ENCODE data around the gene MKI67. TPM values are rescaled to one million over a fixed set of nuclear protein-coding genes. Genes with fewer than 3 reads are reported as not detected.

MKI67 gene
- polyA plus RNA-seq, 1 donor (not counting 4 experiments of a cell fraction or from before 2014, with no cell fraction given): 10.4 TPM

DNA sequence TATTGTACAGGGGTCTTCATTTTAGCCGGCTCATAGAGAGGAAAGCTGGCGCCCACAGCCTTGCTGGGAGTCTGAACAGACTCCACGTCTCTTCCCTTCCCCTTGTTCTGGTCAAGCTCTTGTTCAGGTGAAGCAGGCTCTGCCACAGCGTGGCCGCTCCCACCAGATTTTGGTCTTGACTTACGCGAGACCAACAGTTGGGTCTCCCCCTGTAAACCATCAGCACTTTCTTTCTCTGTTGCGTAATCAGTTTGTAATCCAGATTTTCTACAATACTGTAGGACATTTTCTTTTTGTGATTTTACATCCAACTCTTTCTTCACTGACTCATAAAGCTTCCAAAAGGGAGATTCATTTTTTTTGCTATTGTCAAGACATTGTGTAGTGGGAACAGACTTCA is 10.9 kb downstream of the MKI67 start:
- Histone ChIP-seq H3K4me2 (ENCODE audit: control insufficient read depth, extremely low read depth, insufficient read depth, low read depth, low read length) (no peak overlapping the region), H3K27me3 (ENCODE audit: control insufficient read depth, extremely low read depth, insufficient read depth, low read length) (no peaks in the 10 kb centered on the region), H3K9me3 (ENCODE audit: control insufficient read depth, low read depth, low read length) (no peaks in the 10 kb centered on the region), H3K9me1 (ENCODE audit: control insufficient read depth, extremely low read depth, insufficient read depth, low read length) (no peaks in the 10 kb centered on the region), H4K20me1 (ENCODE audit: control insufficient read depth, extremely low read depth, insufficient read depth, low read length) (peaks cover 2% of the 10 kb centered on the region), H3K79me2 (ENCODE audit: control insufficient read depth, insufficient read depth, low read length) (peaks cover 16% of the 10 kb centered on the region), H2AFZ (ENCODE audit: control insufficient read depth, low read length) (no peak overlapping the region), H3K27ac (ENCODE audit: control insufficient read depth, insufficient read depth, low read length) (no peak overlapping the region), H3K4me3 (ENCODE audit: control insufficient read depth in 2 of 3, extremely low read depth in 1 of 3, insufficient read depth in 2 of 3, low read depth in 1 of 3, low read length in 3 of 3) (no peak overlapping the region), H3K36me3 (ENCODE audit: control insufficient read depth in 2 of 2, extremely low read depth in 1 of 2, insufficient read depth in 2 of 2, low read length in 2 of 2) (peaks cover 2 to 39% of the 10 kb centered on the region in 2 experiments), H3K4me1 (ENCODE audit: control insufficient read depth, extremely low read depth, insufficient read depth, low read length) (no peaks in the 10 kb centered on the region), H3K9ac (ENCODE audit: control insufficient read depth, extremely low read depth, insufficient read depth, low read length) (no peak overlapping the region)
- FAIRE-seq: no peak
- no peak for TF ChIP-seq EZH2 (IDR thresholded peaks at IDR 0.05; ENCODE audit: low read length)
- DNase-seq (ENCODE audit: low read depth, low spot score): no peak
- dilution Hi-C loops (cut with MboI; ENCODE audit: extremely low pct_ligation_motif_present, low sequenced_read_pairs): no loop called here

DNA sequence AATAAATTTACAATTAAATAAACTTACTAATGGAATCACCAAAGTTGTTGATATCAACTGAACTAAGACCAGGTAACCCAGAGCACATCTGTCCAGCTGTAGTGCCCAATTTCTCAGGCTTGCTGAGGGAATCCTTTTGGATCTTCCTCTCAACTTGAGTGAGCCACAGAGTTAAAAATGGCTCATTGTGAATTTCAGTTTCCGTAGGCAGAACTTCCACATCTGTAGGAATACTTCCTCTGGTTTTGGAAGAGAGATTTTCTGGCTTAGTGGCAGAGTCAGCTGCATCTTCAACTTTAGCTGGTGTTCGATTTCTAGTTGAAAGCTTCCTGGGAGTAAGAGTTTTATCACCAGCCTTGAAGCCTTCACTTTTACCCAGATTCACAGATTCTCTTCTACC is 11.3 kb downstream of the MKI67 start:
- no peak overlapping the region for H3K4me2 ChIP-seq (ENCODE audit: control insufficient read depth, extremely low read depth, insufficient read depth, low read depth, low read length)
- DNase-seq (ENCODE audit: low read depth, low spot score): no peak
- H3K36me3 ChIP-seq (ENCODE audit: control insufficient read depth in 2 of 2, extremely low read depth in 1 of 2, insufficient read depth in 2 of 2, low read length in 2 of 2): peaks cover 2 to 39% of the 10 kb centered on the region in 2 experiments
- H3K27me3 ChIP-seq (ENCODE audit: control insufficient read depth, extremely low read depth, insufficient read depth, low read length): no peaks in the 10 kb centered on the region
- H4K20me1 ChIP-seq (ENCODE audit: control insufficient read depth, extremely low read depth, insufficient read depth, low read length): peaks cover 2% of the 10 kb centered on the region
- H3K9me1 ChIP-seq (ENCODE audit: control insufficient read depth, extremely low read depth, insufficient read depth, low read length): no peaks in the 10 kb centered on the region
- no peaks in the 10 kb centered on the region for H3K4me1 ChIP-seq (ENCODE audit: control insufficient read depth, extremely low read depth, insufficient read depth, low read length)
- H3K79me2 ChIP-seq (ENCODE audit: control insufficient read depth, insufficient read depth, low read length): peaks cover 14% of the 10 kb centered on the region
- H2AFZ ChIP-seq (ENCODE audit: control insufficient read depth, low read length): no peak overlapping the region
- dilution Hi-C loops (cut with MboI; ENCODE audit: extremely low pct_ligation_motif_present, low sequenced_read_pairs): no loop called here
- no peaks in the 10 kb centered on the region for H3K9me3 ChIP-seq (ENCODE audit: control insufficient read depth, low read depth, low read length)
- no peak overlapping the region for H3K9ac ChIP-seq (ENCODE audit: control insufficient read depth, extremely low read depth, insufficient read depth, low read length)
- no peak overlapping the region for H3K4me3 ChIP-seq (ENCODE audit: control insufficient read depth in 2 of 3, extremely low read depth in 1 of 3, insufficient read depth in 2 of 3, low read depth in 1 of 3, low read length in 3 of 3)
- no peak for TF ChIP-seq EZH2 (IDR thresholded peaks at IDR 0.05; ENCODE audit: low read length)
- TF ChIP-seq, protein P1, sequence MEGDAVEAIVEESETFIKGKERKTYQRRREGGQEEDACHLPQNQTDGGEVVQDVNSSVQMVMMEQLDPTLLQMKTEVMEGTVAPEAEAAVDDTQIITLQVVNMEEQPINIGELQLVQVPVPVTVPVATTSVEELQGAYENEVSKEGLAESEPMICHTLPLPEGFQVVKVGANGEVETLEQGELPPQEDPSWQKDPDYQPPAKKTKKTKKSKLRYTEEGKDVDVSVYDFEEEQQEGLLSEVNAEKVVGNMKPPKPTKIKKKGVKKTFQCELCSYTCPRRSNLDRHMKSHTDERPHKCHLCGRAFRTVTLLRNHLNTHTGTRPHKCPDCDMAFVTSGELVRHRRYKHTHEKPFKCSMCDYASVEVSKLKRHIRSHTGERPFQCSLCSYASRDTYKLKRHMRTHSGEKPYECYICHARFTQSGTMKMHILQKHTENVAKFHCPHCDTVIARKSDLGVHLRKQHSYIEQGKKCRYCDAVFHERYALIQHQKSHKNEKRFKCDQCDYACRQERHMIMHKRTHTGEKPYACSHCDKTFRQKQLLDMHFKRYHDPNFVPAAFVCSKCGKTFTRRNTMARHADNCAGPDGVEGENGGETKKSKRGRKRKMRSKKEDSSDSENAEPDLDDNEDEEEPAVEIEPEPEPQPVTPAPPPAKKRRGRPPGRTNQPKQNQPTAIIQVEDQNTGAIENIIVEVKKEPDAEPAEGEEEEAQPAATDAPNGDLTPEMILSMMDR (optimal IDR thresholded peaks at IDR 0.05 in 1 of 3, IDR thresholded peaks at IDR 0.05 in 1 of 3, conservative IDR thresholded peaks at IDR 0.05 in 1 of 3; ENCODE audit: extremely low read depth in 1 of 3, insufficient read depth in 2 of 3, low read length in 3 of 3): no peak
- H3K27ac ChIP-seq (ENCODE audit: control insufficient read depth, insufficient read depth, low read length): no peak overlapping the region
- FAIRE-seq: no peak

DNA sequence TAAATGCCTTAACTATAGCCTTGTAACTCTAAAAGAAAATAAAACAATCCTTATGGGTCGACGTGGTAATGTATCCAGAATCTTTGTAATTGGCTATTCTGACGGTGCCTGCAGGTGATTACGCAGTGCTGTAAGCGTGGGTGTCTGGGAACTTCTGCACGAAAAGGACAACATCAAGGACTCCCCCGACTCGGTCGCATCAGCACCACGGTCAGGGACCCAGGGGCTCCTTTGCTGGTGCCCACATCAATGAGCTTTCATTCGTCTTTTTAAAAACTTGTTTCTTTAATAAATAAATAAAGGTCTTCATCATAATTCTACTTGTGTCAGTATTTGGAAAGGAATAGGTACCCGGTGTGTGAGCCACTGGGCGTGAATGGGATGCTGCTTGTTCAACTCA is 13.2 kb downstream of the MKI67 start:
- no peak overlapping the region for H2AFZ ChIP-seq (ENCODE audit: control insufficient read depth, low read length)
- no peak overlapping the region for H3K4me3 ChIP-seq (ENCODE audit: control insufficient read depth in 2 of 3, extremely low read depth in 1 of 3, insufficient read depth in 2 of 3, low read depth in 1 of 3, low read length in 3 of 3)
- TF ChIP-seq, protein P1 (optimal IDR thresholded peaks at IDR 0.05 in 1 of 3, IDR thresholded peaks at IDR 0.05 in 1 of 3, conservative IDR thresholded peaks at IDR 0.05 in 1 of 3; ENCODE audit: extremely low read depth in 1 of 3, insufficient read depth in 2 of 3, low read length in 3 of 3): no peak
- no peak for TF ChIP-seq EZH2 (IDR thresholded peaks at IDR 0.05; ENCODE audit: low read length)
- no peaks in the 10 kb centered on the region for H3K9me3 ChIP-seq (ENCODE audit: control insufficient read depth, low read depth, low read length)
- no peaks in the 10 kb centered on the region for H3K27me3 ChIP-seq (ENCODE audit: control insufficient read depth, extremely low read depth, insufficient read depth, low read length)
- peaks cover 5% of the 10 kb centered on the region for H3K79me2 ChIP-seq (ENCODE audit: control insufficient read depth, insufficient read depth, low read length)
- no peak overlapping the region for H3K4me2 ChIP-seq (ENCODE audit: control insufficient read depth, extremely low read depth, insufficient read depth, low read depth, low read length)
- dilution Hi-C loops (cut with MboI; ENCODE audit: extremely low pct_ligation_motif_present, low sequenced_read_pairs): no loop called here
- no peak for FAIRE-seq
- H3K9ac ChIP-seq (ENCODE audit: control insufficient read depth, extremely low read depth, insufficient read depth, low read length): no peak overlapping the region
- no peak for DNase-seq (ENCODE audit: low read depth, low spot score)
- H3K9me1 ChIP-seq (ENCODE audit: control insufficient read depth, extremely low read depth, insufficient read depth, low read length): no peaks in the 10 kb centered on the region
- H3K36me3 ChIP-seq (ENCODE audit: control insufficient read depth in 2 of 2, extremely low read depth in 1 of 2, insufficient read depth in 2 of 2, low read length in 2 of 2): peaks cover 2 to 36% of the 10 kb centered on the region in 2 experiments
- no peak overlapping the region for H3K27ac ChIP-seq (ENCODE audit: control insufficient read depth, insufficient read depth, low read length)
- H4K20me1 ChIP-seq (ENCODE audit: control insufficient read depth, extremely low read depth, insufficient read depth, low read length): peaks cover 2% of the 10 kb centered on the region
- no peaks in the 10 kb centered on the region for H3K4me1 ChIP-seq (ENCODE audit: control insufficient read depth, extremely low read depth, insufficient read depth, low read length)
